ENCODE data around the gene WDR1.
A peak's percentile ranks its signal among the peaks of the same experiment; 100 is the strongest.

Gene WDR1, protein sequence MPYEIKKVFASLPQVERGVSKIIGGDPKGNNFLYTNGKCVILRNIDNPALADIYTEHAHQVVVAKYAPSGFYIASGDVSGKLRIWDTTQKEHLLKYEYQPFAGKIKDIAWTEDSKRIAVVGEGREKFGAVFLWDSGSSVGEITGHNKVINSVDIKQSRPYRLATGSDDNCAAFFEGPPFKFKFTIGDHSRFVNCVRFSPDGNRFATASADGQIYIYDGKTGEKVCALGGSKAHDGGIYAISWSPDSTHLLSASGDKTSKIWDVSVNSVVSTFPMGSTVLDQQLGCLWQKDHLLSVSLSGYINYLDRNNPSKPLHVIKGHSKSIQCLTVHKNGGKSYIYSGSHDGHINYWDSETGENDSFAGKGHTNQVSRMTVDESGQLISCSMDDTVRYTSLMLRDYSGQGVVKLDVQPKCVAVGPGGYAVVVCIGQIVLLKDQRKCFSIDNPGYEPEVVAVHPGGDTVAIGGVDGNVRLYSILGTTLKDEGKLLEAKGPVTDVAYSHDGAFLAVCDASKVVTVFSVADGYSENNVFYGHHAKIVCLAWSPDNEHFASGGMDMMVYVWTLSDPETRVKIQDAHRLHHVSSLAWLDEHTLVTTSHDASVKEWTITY

DNA sequence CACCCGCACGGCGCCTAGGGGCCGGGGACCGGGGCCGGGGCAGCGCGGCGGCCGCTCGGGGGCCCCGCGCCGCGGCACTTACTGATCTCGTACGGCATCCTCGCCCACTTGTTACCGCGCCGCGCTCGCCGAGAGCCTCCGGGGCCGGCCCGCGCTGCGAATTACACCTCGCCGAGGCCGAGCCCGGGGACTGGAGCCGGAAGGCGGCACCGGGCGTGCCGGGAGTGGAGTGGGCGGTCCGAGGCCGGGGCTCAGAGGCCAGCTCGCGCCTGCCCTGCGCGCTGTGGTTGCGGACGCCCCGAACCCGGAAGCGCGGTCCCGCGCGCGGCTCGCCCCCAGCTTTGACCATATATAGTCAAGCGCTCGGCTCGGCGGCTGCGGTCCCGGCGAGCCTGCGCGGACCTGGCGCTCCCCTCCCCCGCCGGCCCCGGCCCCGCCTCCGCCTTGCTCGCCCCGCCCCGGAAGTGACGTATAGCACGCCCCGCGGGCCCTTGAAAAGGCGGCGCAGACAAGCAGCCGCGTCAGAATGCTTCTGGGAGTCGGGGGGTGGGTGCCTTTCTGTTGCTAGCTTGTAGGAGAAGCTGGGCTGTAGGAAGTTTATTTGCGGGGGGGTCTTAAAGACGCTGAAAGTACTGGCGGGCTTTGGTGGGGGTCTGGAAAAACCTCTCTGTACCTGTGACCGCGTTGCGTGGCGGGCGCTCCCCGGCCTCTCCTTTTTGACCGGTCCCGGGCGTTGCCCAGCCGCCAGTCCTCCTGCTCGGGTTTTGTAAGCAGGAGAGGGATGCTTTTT, at the start of gene WDR1:
Gene WDR1, minus strand, starts transcription at position 231 of the 790 bp plus-strand sequence. Its CDS starts 133 bp downstream, at position 98.
- in situ Hi-C loops (cut with MboI; ENCODE audit: low pct_unique_long_range_greater_than_20kb, low sequenced_read_pairs): no loop called here

DNA sequence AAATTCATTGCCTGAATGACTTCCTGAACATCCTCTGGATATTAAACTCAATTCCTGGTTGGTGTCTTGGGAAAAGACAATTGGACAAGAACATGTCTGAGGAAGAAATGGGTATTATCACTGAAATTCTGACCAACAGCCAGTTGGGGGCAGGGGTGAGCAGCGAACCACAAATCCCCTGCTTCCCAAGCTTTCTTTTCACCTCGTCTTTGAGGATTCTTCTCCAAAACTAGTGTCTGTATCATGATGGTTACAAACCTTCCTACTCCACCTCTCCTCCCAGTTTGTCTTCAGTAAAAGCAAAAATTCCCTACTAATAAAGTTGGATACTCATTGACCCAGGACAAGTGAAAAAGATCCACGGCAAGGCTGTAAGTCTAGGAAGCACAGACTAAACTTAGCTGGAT, 48.3 kb upstream of the WDR1 start:
- in situ Hi-C loops (cut with MboI; ENCODE audit: low pct_unique_long_range_greater_than_20kb, low sequenced_read_pairs): loop anchor here (10.0 to 25.0 kb wide), 2 partner anchors 240 to 372 kb away; no protein-coding TSS in a partner anchor
- DNase-seq: peak; percentile 64

More for the DNA sequence above, at the start of gene WDR1:
- DNase-seq: peak; percentile 93

GRCh38 chr4:10163296-10163695, 46.7 kb upstream of the WDR1 start:
- no peak for DNase-seq
- in situ Hi-C loops (cut with MboI; ENCODE audit: low pct_unique_long_range_greater_than_20kb, low sequenced_read_pairs): loop anchor here (10.0 to 25.0 kb wide), 2 partner anchors 242 to 374 kb away; no protein-coding TSS in a partner anchor

DNA sequence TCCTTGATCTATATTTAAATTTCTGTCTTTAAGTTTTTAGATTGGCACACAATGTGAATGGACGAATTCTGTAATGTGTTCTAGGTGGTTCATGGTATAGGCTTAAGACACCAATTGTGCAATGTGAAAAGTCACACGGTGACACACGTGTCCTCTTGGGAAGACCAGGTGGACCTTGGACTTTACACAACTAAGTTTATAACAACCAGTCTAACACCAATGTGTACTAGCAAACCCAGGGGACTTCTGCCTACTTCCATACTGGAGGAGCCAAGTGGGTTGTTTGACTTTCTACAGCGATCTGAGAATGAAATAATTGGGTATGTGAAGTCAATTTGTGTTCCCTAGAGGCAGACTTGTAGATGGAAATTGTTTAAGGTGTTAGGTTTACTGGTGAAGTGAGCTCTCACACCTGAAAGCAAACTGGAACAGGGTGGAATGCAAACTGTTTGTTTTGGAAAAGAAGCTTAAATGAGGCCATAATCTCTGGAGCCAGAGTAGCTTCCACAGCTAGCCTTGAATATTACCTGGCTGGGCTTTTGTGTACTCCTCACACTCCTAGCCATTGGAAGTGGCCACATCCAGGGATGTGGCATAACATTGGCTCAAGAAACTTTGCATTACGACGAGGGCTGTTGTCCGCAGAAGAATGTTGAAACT, 45.9 kb upstream of the WDR1 start:
- no peak for DNase-seq
- in situ Hi-C loops (cut with MboI; ENCODE audit: low pct_unique_long_range_greater_than_20kb, low sequenced_read_pairs): loop anchor here (10.0 to 25.0 kb wide), 2 partner anchors 242 to 375 kb away; no protein-coding TSS in a partner anchor

- in situ Hi-C loops (cut with MboI; ENCODE audit: low pct_unique_long_range_greater_than_20kb, low sequenced_read_pairs): loop anchor here (10.0 to 25.0 kb wide), 2 partner anchors 243 to 375 kb away; no protein-coding TSS in a partner anchor
- DNase-seq: no peak
These were observed 45.2 kb upstream of the WDR1 start for GRCh38 chr4:10161840-10162239.

- in situ Hi-C loops (cut with MboI; ENCODE audit: low pct_unique_long_range_greater_than_20kb, low sequenced_read_pairs): loop anchor here (10.0 to 25.0 kb wide), 2 partner anchors 244 to 376 kb away; no protein-coding TSS in a partner anchor
- DNase-seq: no peak
These were observed 44.5 kb upstream of the WDR1 start for GRCh38 chr4:10161146-10161545.

DNA sequence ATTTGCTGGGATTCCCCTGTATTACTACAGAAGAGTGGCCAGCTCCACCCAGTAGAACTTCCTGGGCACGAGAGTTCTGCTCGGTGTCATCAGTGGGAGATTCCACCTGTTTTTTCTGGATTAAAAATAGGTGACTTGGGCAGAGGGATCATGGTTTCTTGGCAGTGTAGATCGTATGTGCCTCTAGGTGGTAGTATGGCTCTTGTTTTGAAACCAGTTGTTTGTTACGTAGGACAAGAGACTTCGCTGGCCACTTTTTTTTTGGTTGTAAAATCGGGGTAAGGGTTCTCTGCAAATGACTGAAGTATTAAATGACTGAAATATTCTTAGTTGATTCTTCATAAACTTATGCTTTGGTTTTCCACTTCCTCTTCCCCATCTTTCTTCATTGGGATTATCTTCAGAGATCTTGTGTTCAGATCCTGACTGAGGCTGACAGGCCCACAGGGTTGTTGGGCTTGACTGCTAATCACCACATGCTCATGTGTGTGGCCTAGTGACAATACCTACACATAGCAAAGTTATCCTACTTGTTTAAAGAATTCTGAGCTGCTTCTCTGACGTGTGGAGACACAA, 43.8 kb upstream of the WDR1 start:
- DNase-seq: peak; percentile 49
- in situ Hi-C loops (cut with MboI; ENCODE audit: low pct_unique_long_range_greater_than_20kb, low sequenced_read_pairs): loop anchor here (10.0 to 25.0 kb wide), 2 partner anchors 244 to 377 kb away; no protein-coding TSS in a partner anchor

GRCh38 chr4:10159671-10160070, 43.1 kb upstream of the WDR1 start:
- in situ Hi-C loops (cut with MboI; ENCODE audit: low pct_unique_long_range_greater_than_20kb, low sequenced_read_pairs): loop anchor here (10.0 to 25.0 kb wide), 2 partner anchors 245 to 378 kb away; no protein-coding TSS in a partner anchor
- no peak for DNase-seq

GRCh38 chr4:10158333-10158942, 41.8 kb upstream of the WDR1 start:
- no peak for DNase-seq

GRCh38 chr4:10157478-10158332, 41.1 kb upstream of the WDR1 start:
- peak; percentile 58 for DNase-seq
- in situ Hi-C loops (cut with MboI; ENCODE audit: low pct_unique_long_range_greater_than_20kb, low sequenced_read_pairs): loop anchor here (25.0 kb wide), 1 partner anchor 380 kb away; no protein-coding TSS in a partner anchor

More at GRCh38 chr4:10158333-10158942, 41.8 kb upstream of the WDR1 start:
- in situ Hi-C loops (cut with MboI; ENCODE audit: low pct_unique_long_range_greater_than_20kb, low sequenced_read_pairs): loop anchor here (25.0 kb wide), 1 partner anchor 379 kb away; no protein-coding TSS in a partner anchor

GRCh38 chr4:10154241-10154640, 37.6 kb upstream of the WDR1 start:
- in situ Hi-C loops (cut with MboI; ENCODE audit: low pct_unique_long_range_greater_than_20kb, low sequenced_read_pairs): loop anchor here (25.0 kb wide), 1 partner anchor 383 kb away; no protein-coding TSS in a partner anchor
- DNase-seq: no peak

GRCh38 chr4:10153161-10153560, 36.6 kb upstream of the WDR1 start:
- DNase-seq: no peak
- in situ Hi-C loops (cut with MboI; ENCODE audit: low pct_unique_long_range_greater_than_20kb, low sequenced_read_pairs): loop anchor here (25.0 kb wide), 1 partner anchor 384 kb away; no protein-coding TSS in a partner anchor

DNA sequence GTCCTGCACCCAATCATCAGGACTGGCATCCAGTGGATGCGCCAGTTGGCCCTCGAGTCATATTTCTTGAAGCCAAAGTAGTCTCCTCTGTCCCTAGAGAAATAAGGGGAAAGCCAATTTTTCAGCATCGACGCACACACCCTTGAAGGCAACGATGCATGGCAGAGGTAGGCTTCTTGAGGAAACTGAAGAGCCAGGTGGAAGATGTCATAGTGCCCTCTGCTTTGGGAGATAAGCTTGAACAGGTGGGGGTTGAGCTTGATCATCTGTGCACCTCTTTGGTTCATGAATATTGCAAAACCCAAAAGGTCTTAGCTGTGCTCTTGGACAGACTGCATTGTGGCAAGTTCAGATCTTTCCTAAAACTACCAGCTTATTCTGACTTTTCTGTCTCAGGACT, 34.6 kb upstream of the WDR1 start:
- in situ Hi-C loops (cut with MboI; ENCODE audit: low pct_unique_long_range_greater_than_20kb, low sequenced_read_pairs): loop anchor here (25.0 kb wide), 1 partner anchor 386 kb away; no protein-coding TSS in a partner anchor
- no peak for DNase-seq

DNA sequence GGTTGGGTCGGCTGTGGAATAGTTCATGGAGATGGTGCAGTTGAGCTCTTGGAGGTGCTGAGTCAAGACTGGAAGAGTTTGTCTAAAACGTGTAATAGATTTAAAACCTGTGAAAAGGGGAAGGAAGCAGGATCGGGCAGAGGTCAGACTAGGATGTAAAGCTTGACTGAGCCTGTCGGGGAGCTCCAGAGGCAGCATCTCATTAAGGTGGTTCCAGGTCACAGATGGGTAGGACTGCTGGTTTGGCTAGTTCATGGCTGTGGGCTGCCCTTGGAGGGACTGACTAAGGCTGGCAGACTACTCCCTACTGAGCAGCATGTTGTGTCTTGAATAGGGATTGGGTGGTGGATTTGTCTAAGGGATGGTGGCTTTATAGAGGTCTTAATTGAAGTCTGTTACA, 28.4 kb upstream of the WDR1 start:
- in situ Hi-C loops (cut with MboI; ENCODE audit: low pct_unique_long_range_greater_than_20kb, low sequenced_read_pairs): no loop called here
- peak; percentile 72 for DNase-seq

GRCh38 chr4:10144479-10144878, 27.9 kb upstream of the WDR1 start:
- in situ Hi-C loops (cut with MboI; ENCODE audit: low pct_unique_long_range_greater_than_20kb, low sequenced_read_pairs): no loop called here
- DNase-seq: no peak

DNA sequence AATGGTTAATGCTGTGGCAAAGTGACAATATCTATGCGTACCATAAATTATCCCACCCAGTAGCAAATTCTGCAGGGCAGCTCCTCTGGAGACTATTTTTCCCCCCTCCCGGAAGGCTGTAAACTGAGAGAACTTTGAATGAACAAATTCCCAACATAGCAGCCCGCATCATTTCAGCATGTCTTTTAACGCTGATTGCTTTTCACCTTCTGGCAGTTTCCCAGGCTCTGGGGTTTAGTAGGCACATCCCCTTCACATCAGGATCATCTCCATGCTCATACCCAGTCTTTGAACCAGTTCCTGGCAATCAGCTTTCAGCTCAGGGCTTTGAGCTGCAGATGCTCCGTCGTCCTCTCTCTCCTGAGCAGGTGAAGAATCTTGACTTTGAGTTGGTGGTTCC, 26.6 kb upstream of the WDR1 start:
- no peak for DNase-seq
- in situ Hi-C loops (cut with MboI; ENCODE audit: low pct_unique_long_range_greater_than_20kb, low sequenced_read_pairs): no loop called here
